HG03139 (cell line): ENCODE data around the gene RXFP1.

Experiments
- ATAC-seq: cut with Tn5 transposase; IDR thresholded peaks from one replicate; pipeline ENCODE4 v1.9.1; 2021; ENCODE audit not compliant: unreplicated experiment

RXFP1 gene

DNA sequence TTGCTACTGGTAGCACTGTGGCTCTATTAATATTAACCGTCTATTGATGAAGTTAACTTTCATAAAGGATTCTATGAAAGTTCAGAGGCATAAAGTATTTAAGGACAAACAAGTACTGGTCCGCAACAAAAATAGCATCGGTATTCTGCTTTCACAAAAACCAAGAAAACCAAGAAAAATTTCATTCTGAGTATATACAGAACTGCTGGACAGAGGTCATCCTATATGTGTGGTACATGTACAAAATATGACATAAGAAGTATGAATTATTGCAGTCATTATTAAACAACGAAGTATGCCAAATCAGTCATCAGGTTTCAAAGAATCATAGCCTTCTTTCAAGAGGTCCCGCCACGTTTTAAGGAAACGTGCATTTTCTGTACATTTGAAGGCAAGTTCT, 147.6 kb downstream of the RXFP1 start:
- ATAC-seq = no peak

DNA sequence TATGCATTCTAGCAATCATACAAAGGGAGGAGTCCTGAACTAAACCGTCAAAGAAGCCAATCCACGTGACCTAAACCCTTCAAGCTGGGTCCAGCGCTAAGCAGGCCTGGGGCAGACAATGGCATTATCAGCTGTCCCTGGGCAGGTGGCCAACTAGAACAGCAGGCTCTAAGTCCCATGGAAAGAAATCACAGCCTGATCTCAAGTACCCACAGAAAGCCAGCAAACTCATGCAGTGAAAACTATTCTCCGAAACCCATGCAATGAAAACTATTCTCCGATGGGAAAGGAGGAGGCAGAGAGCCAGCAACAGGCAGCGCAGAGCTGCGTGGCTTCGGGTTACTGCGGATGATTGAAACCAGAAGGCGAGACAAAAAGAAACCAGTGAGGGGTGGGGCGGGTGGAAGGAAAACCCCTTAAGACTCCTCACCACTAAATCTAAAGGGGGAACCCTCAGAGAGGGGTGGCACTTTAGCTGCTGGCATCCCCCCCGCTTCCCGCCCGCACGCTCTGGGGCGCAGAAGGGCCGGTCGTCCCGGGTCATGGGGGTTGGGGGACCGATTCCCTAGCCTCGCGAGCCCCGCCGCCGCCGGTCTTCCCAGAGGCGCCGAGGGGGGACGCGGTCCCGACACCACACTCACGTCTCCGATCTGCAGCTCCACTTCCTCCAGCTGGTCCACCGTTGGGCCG, 149.4 kb downstream of the RXFP1 start:
- peak; percentile 20 for ATAC-seq

DNA sequence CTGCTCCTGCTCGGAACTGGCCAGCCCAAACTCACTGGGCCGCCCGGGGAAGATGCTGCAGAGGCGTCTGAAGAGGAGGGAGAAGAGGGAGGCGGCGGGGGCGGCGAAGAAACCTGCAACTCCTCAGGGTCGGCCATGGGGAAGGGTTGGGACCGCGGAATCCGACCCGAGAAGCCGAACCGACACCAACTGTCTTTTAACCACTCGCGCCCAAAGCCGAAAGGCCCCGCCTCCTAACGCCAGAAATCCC, 149.9 kb downstream of the RXFP1 start, which contains the start of gene C4orf46:
C4orf46 (minus strand) TSS at position 223 of the 250 bp plus-strand sequence; CDS start at position 137, 86 bp downstream.
- ATAC-seq = no peak

DNA sequence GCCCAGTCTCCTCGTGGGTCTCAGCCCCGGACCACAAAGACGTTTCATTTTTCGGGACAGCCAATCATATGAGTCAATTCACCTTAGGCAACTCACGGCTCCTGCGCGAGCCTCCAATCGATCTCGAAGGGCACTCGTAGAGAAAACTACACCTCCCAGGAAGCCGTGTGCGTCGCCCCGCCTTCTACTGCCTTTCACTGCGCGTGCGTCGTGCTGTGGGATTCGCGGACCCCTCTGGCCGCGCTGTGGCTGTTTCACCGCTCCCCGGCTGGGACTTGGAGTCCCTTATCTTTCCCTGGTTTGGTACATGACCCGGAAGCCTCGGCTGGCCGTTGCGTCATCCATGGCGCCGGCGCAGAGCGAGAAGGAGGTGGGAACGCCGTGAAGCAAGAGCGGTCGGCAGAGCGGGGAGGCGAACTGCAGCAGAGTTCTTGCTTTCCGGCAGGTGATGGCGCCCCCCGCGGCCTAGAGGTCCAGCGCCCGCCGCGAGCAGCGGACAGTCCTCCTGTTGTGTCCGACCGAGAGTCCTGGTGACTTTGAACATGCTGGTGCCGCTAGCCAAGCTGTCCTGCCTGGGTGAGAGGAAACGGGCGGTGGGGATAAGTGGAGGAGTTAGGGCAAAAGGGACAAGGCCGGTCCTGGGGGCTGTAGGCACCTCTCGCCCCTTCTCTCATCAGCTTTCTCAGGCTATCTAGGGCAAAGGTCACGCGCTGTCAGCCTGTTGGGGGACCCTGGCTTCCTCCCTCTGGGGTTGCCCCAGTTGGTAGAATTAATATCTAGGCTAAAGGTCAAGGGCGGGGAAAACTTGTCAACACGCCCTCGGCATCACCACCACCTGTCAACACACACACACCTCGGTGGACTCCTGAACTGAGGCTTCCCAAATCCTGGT, 150.5 kb downstream of the RXFP1 start, which contains the start of gene ETFDH:
ETFDH (plus strand) TSS at position 382 of the 892 bp plus-strand sequence; CDS start at position 543, 161 bp downstream.
- ATAC-seq = peak; percentile 86

DNA sequence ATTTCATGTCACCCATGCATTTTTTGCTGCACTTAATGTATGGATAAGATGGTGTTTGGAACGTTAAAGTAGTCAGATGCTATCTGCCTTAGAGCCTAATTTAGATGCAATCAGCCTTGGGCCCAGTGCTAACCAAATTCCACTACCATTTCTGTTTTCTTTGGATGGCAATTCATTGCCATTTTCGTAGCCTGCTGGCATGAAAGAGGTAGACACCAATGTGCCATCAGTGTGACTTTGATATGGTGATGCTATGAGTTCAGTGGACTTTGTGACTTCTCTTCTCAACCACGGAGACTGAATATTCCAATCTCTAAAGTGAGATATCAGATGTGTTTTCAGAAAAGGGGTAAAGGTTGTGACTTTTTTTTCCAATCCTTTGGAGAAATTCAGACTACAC, 152.0 kb downstream of the RXFP1 start:
- no peak for ATAC-seq

DNA sequence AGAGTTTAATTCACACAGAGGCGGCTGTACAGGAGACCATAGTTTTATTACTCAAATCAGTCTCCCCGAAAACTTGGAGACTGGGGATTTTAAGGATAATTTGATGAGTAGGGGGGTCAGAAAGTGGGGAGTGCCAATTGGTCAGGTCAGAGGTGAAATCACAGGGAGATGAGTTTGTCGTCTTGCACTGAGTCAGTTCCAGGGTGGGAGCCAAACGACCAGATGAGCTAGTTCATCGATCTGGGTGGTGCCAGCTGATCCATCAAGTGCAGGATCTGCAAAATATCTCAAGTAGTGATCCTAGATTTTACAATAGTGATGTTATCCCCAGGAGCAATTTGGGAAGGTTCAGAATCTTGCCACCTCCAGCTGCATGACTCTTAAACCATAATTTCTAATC, 154.4 kb downstream of the RXFP1 start:
- ATAC-seq = no peak

DNA sequence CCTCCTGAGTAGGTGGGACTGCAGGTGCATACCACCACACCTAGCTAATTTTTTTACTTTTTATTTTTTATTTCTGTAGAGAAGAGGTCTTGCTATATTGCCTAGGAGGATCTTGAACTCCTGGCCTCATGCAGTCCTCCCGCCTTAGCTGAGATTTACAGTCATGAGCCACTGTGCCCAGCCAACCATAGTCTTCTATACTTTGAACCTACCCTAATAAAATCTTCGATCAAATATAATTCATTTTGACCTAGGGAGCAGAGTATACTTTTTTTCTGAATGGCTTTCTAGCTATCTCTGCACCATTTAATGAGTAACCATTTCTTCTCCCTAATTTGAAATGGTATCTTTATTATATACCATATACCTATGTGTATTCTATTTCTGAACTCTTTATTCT, 157.1 kb downstream of the RXFP1 start:
- ATAC-seq = no peak

DNA sequence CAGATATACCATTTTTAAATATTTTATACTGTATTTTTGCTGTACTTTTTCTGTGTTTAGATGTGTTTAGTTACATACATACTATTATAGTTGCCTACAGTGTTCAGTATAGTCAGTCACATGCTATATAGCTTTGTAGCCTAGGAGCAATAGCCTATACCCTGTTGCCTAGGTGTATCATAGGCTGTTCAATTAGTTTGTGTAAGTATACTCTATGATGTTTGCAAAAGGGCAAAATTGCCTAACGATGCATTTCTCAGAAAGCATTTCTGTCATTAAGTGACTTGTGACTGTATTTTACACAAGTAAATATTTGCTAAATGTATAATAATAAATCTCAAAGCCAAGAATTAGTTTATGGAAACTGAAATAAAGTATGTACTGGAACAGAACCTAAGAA, 159.9 kb downstream of the RXFP1 start:
- no peak for ATAC-seq

DNA sequence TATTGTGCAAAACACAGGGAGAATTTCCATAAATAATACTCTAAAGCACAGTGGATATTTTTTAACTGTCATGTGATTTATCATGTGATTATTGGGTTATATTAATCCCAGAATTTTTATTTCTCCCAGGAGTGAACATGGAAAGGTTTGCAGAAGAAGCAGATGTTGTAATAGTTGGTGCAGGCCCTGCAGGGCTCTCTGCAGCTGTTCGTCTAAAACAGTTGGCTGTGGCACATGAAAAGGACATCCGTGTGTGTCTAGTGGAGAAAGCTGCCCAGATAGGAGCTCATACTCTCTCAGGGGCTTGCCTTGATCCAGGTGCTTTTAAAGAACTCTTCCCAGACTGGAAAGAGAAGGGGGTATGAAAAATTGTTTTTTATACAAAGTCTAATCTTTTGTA, 160.4 kb downstream of the RXFP1 start:
- no peak for ATAC-seq

DNA sequence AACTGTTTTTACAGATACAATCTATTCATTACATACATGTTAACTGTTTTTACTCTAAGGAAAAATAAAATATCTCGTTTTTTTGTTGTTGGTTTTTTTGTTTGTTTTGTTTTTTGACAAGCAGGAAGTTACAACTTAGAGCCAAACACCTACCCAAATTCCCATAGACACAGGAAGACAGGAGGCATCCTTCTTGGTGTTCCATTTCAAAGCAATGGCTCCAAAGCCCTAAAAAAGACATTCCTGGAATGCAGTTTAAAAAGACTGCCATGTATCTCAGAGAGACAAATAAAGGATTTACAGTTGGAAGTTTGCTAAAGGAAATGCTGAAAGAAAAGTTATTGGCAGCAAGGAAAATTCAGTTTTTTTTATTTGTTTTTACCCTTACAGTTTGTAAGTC, 167.1 kb downstream of the RXFP1 start:
- ATAC-seq = no peak
